Hepatocyte (in vitro differentiated cells): ENCODE results near the gene SLC37A1.
"Not testable (repeated sequence)": the region's sequence is repeated elsewhere in the genome, so short reads cannot be mapped to it uniquely, and the experiment has no call there.

Experiments
- CTCF ChIP-seq: fragments of 200-600 bp; sonication (generic); IDR thresholded peaks from 2 replicates; pipeline ENCODE4 v1.5.1; 2016; ENCODE audit warnings: antibody characterized with exemption, mild to moderate bottlenecking; ENCODE audit not compliant: poor library complexity
- EZH2 ChIP-seq: fragments of 200-600 bp; sonication (generic); IDR thresholded peaks from 2 replicates; pipeline ENCODE4 v1.6.1; 2016; ENCODE audit warnings: antibody characterized with exemption, mild to moderate bottlenecking, borderline replicate concordance
- EZH2phosphoT487 ChIP-seq: fragments of 200-600 bp; sonication (generic); IDR thresholded peaks from one replicate; pipeline ENCODE4 v1.6.1; 2018; ENCODE audit warnings: antibody characterized with exemption, mild to moderate bottlenecking, low read depth, moderate library complexity; ENCODE audit not compliant: unreplicated experiment, severe bottlenecking

DNA sequence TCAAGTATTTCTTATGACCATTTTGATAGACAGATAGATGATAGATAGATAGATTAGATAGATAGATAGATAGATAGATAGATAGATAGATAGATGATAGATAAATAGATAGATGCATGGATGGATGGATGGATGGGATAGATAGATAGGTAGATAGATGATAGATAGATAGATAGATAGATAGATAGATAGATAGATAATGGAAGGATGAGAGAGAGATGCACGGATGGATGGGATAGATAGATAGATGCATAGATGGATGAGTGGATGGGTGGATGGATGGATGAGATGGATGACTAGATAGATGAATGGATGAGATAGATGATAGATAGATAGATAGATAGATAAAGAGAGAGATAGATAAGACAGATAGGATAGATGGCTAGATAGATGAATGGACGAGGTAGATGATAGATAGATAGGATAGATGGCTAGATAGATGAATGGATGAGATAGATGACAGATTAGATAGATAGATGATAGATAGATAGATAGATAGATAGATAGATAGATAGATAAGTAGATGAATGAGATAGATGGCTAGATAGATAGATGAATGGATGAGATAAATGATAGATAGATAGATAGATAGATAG, 114.9 kb downstream of the SLC37A1 start:
- not testable (repeated sequence) for TF ChIP-seq CTCF, EZH2, EZH2phosphoT487
